H1 (cell line): ENCODE data around the gene SPTBN1. TPM values are rescaled to one million over a fixed set of nuclear protein-coding genes. Genes with fewer than 3 reads are reported as not detected.

Source experiments
- ASH2L ChIP-seq: fragments of 200-600, 300-600 bp; sonication (generic); IDR thresholded peaks from one replicate; pipeline ENCODE4 v1.7.1; 2017; ENCODE audit warnings: low read length
- CBX5 ChIP-seq: fragments of 300-800, 300-1000 bp; sonication (generic); IDR thresholded peaks from 2 replicates; pipeline ENCODE4 v1.7.1; 2016; ENCODE audit warnings: antibody characterized with exemption, low read length, low read depth
- GABPA ChIP-seq: IDR thresholded peaks from 2 replicates; pipeline ENCODE4 v1.6.1; 2011; ENCODE audit warnings: mild to moderate bottlenecking, low read length, moderate library complexity, borderline replicate concordance; ENCODE audit not compliant: insufficient read depth
- GTF2F1 ChIP-seq: IDR thresholded peaks from 2 replicates; pipeline ENCODE4 v1.6.1; 2012; ENCODE audit warnings: low read depth, low read length, improper control_type of control experiment, borderline replicate concordance
- JUN ChIP-seq: IDR thresholded peaks from 2 replicates; pipeline ENCODE4 v1.6.1; 2011; ENCODE audit warnings: low read depth, mild to moderate bottlenecking, improper control_type of control experiment, low read length
- MAFK ChIP-seq: IDR thresholded peaks from 2 replicates; pipeline ENCODE4 v1.6.1; 2012; ENCODE audit warnings: low read depth, mild to moderate bottlenecking, improper control_type of control experiment, low read length
- NRF1 ChIP-seq: IDR thresholded peaks from 2 replicates; pipeline ENCODE4 v1.6.1; 2011; ENCODE audit warnings: mild to moderate bottlenecking, low read depth, low read length, improper control_type of control experiment
- RNF2 ChIP-seq: fragments of 200-900, 300-1000 bp; sonication (generic); IDR thresholded peaks from 2 replicates; pipeline ENCODE4 v1.7.1; 2016; ENCODE audit warnings: borderline replicate concordance, low read depth, mild to moderate bottlenecking, antibody characterized with exemption, low read length; ENCODE audit not compliant: poor library complexity, severe bottlenecking; ENCODE audit errors: missing control alignments
- TAF7 ChIP-seq: optimal IDR thresholded peaks from 2 replicates; pipeline ENCODE3; 2011; ENCODE audit warnings: low read depth, mild to moderate bottlenecking, inconsistent platforms, low read length, moderate library complexity, borderline replicate concordance
- polyA plus RNA-seq, 7 experiments: library from polyadenylated mRNA; depleted of rRNA in 3 of 7; stranded (reverse) in 5 of 7; unstranded in 2 of 7; fragments of >200 nt in 5 of 7; fragments of 200-250 nt in 2 of 7; gene quantifications; 1 replicate in 5 of 7; 2 replicates in 1 of 7; 4 replicates in 1 of 7; pipeline versions ENCODE4 v1.2.1 to v1.2.3, GENCODE V29; 2011 to 2013; ENCODE audit warnings: missing spikeins in 2 of 7, mixed read lengths in 2 of 7
- total RNA-seq: library from RNA; stranded (reverse); fragmentation: NEBNext Ultra II Directional; extraction: Animal tissue kit (Norgen Biotek cat#: 25700); gene quantifications from 2 replicates; pipeline ENCODE4 v1.2.1, GENCODE V29; 2021
- TF ChIP-seq, protein P1 (sequence below): fragments of 300-600 bp; sonication (generic); IDR thresholded peaks from 2 replicates; pipeline ENCODE4 v1.7.1; 2012; ENCODE audit warnings: low read length, moderate library complexity, mild to moderate bottlenecking, inconsistent platforms; ENCODE audit not compliant: insufficient replicate concordance
- TF ChIP-seq, protein P2 (sequence below): IDR thresholded peaks from 2 replicates; pipeline ENCODE4 v1.6.1; 2011; ENCODE audit warnings: low read depth, mild to moderate bottlenecking, low read length; ENCODE audit not compliant: insufficient read depth

SPTBN1 gene
- total and polyA plus RNA-seq, 2 of the 8 experiments (the other 6 are each of a cell fraction or from before 2014, with no cell fraction given), result 31.8 to 180 TPM

DNA sequence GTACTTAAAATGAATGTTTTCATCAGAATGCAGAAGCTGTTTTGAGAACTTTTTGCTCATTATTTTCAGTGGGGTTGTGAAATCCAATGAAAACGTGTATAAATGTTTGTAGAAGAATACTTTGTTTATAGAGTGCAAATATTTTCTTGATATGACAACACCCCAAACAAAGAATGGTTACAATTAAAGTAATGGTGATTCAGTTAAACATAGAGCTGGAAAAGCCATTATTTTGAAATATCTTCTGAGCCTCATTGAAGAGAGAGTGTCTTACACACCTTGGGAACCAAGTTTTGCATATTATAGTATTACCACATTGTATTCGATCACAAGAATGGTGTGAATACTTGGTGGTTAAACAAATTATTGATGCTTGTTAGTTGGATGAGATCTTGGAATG, 48.7 kb downstream of the SPTBN1 start (continued):
- TF ChIP-seq, protein P1, sequence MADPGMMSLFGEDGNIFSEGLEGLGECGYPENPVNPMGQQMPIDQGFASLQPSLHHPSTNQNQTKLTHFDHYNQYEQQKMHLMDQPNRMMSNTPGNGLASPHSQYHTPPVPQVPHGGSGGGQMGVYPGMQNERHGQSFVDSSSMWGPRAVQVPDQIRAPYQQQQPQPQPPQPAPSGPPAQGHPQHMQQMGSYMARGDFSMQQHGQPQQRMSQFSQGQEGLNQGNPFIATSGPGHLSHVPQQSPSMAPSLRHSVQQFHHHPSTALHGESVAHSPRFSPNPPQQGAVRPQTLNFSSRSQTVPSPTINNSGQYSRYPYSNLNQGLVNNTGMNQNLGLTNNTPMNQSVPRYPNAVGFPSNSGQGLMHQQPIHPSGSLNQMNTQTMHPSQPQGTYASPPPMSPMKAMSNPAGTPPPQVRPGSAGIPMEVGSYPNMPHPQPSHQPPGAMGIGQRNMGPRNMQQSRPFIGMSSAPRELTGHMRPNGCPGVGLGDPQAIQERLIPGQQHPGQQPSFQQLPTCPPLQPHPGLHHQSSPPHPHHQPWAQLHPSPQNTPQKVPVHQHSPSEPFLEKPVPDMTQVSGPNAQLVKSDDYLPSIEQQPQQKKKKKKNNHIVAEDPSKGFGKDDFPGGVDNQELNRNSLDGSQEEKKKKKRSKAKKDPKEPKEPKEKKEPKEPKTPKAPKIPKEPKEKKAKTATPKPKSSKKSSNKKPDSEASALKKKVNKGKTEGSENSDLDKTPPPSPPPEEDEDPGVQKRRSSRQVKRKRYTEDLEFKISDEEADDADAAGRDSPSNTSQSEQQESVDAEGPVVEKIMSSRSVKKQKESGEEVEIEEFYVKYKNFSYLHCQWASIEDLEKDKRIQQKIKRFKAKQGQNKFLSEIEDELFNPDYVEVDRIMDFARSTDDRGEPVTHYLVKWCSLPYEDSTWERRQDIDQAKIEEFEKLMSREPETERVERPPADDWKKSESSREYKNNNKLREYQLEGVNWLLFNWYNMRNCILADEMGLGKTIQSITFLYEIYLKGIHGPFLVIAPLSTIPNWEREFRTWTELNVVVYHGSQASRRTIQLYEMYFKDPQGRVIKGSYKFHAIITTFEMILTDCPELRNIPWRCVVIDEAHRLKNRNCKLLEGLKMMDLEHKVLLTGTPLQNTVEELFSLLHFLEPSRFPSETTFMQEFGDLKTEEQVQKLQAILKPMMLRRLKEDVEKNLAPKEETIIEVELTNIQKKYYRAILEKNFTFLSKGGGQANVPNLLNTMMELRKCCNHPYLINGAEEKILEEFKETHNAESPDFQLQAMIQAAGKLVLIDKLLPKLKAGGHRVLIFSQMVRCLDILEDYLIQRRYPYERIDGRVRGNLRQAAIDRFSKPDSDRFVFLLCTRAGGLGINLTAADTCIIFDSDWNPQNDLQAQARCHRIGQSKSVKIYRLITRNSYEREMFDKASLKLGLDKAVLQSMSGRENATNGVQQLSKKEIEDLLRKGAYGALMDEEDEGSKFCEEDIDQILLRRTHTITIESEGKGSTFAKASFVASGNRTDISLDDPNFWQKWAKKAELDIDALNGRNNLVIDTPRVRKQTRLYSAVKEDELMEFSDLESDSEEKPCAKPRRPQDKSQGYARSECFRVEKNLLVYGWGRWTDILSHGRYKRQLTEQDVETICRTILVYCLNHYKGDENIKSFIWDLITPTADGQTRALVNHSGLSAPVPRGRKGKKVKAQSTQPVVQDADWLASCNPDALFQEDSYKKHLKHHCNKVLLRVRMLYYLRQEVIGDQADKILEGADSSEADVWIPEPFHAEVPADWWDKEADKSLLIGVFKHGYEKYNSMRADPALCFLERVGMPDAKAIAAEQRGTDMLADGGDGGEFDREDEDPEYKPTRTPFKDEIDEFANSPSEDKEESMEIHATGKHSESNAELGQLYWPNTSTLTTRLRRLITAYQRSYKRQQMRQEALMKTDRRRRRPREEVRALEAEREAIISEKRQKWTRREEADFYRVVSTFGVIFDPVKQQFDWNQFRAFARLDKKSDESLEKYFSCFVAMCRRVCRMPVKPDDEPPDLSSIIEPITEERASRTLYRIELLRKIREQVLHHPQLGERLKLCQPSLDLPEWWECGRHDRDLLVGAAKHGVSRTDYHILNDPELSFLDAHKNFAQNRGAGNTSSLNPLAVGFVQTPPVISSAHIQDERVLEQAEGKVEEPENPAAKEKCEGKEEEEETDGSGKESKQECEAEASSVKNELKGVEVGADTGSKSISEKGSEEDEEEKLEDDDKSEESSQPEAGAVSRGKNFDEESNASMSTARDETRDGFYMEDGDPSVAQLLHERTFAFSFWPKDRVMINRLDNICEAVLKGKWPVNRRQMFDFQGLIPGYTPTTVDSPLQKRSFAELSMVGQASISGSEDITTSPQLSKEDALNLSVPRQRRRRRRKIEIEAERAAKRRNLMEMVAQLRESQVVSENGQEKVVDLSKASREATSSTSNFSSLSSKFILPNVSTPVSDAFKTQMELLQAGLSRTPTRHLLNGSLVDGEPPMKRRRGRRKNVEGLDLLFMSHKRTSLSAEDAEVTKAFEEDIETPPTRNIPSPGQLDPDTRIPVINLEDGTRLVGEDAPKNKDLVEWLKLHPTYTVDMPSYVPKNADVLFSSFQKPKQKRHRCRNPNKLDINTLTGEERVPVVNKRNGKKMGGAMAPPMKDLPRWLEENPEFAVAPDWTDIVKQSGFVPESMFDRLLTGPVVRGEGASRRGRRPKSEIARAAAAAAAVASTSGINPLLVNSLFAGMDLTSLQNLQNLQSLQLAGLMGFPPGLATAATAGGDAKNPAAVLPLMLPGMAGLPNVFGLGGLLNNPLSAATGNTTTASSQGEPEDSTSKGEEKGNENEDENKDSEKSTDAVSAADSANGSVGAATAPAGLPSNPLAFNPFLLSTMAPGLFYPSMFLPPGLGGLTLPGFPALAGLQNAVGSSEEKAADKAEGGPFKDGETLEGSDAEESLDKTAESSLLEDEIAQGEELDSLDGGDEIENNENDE, result no peak
- TF ChIP-seq RNF2, result no peak
- no peak for TF ChIP-seq GTF2F1
- TF ChIP-seq CBX5, result no peak
- TF ChIP-seq JUN, result no peak
- TF ChIP-seq GABPA, result no peak
- TF ChIP-seq, protein P2, sequence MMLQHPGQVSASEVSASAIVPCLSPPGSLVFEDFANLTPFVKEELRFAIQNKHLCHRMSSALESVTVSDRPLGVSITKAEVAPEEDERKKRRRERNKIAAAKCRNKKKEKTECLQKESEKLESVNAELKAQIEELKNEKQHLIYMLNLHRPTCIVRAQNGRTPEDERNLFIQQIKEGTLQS, result no peak
- no peak for TF ChIP-seq MAFK
- no peak for TF ChIP-seq ASH2L
- no peak for TF ChIP-seq NRF1
- no peak for TF ChIP-seq TAF7
